HL-60 (cell line): ENCODE measurements around the gene CNBD2.

ENCODE experiments used
- GABPA ChIP-seq: IDR thresholded peaks from 2 replicates; pipeline ENCODE4 v1.6.1; 2012; ENCODE audit warnings: low read depth
- POLR2AphosphoS5 ChIP-seq: IDR thresholded peaks from 2 replicates; pipeline ENCODE4 v1.6.1; 2012; ENCODE audit warnings: low read depth
- TF ChIP-seq, protein P1 (sequence below): IDR thresholded peaks from one replicate; pipeline ENCODE4 v1.5.1; 2011; ENCODE audit warnings: low read length, control low read depth, inconsistent platforms; ENCODE audit not compliant: insufficient read depth
- TF ChIP-seq, protein P2 (sequence below): IDR thresholded peaks from 2 replicates; pipeline ENCODE4 v1.6.1; 2012; ENCODE audit warnings: low read depth; ENCODE audit not compliant: insufficient replicate concordance

DNA sequence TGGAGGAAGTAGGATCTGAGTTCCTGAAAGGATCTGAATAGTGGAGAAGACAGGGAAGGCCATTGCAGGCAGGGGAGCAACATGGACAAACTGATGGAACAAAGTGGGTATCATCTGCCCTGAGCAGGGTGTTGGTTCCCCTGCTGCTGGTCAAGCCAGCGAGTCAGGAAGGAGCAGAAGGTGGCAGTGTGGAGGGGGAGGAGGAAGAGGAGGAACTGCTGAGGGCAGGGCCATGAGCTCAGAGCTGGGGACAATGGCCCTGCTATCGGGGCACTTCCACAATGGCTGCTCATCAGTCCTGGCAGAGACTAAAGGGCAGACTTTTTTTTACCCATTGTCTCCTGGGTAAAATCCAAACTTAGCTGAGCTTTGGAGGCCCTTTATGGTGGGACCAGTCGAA is 13.6 kb downstream of the CNBD2 start:
- TF ChIP-seq, protein P1, sequence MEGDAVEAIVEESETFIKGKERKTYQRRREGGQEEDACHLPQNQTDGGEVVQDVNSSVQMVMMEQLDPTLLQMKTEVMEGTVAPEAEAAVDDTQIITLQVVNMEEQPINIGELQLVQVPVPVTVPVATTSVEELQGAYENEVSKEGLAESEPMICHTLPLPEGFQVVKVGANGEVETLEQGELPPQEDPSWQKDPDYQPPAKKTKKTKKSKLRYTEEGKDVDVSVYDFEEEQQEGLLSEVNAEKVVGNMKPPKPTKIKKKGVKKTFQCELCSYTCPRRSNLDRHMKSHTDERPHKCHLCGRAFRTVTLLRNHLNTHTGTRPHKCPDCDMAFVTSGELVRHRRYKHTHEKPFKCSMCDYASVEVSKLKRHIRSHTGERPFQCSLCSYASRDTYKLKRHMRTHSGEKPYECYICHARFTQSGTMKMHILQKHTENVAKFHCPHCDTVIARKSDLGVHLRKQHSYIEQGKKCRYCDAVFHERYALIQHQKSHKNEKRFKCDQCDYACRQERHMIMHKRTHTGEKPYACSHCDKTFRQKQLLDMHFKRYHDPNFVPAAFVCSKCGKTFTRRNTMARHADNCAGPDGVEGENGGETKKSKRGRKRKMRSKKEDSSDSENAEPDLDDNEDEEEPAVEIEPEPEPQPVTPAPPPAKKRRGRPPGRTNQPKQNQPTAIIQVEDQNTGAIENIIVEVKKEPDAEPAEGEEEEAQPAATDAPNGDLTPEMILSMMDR, result no peak
- TF ChIP-seq, protein P2, sequence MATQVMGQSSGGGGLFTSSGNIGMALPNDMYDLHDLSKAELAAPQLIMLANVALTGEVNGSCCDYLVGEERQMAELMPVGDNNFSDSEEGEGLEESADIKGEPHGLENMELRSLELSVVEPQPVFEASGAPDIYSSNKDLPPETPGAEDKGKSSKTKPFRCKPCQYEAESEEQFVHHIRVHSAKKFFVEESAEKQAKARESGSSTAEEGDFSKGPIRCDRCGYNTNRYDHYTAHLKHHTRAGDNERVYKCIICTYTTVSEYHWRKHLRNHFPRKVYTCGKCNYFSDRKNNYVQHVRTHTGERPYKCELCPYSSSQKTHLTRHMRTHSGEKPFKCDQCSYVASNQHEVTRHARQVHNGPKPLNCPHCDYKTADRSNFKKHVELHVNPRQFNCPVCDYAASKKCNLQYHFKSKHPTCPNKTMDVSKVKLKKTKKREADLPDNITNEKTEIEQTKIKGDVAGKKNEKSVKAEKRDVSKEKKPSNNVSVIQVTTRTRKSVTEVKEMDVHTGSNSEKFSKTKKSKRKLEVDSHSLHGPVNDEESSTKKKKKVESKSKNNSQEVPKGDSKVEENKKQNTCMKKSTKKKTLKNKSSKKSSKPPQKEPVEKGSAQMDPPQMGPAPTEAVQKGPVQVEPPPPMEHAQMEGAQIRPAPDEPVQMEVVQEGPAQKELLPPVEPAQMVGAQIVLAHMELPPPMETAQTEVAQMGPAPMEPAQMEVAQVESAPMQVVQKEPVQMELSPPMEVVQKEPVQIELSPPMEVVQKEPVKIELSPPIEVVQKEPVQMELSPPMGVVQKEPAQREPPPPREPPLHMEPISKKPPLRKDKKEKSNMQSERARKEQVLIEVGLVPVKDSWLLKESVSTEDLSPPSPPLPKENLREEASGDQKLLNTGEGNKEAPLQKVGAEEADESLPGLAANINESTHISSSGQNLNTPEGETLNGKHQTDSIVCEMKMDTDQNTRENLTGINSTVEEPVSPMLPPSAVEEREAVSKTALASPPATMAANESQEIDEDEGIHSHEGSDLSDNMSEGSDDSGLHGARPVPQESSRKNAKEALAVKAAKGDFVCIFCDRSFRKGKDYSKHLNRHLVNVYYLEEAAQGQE, result no peak
- TF ChIP-seq GABPA (no peak), POLR2AphosphoS5 (no peak)
